Esophagus (tissue), 2 donors: ENCODE measurements around the gene MPZL2. TPM values are rescaled to one million over a fixed set of nuclear protein-coding genes. Genes with fewer than 3 reads are reported as not detected.
A peak's percentile ranks its signal among the peaks of the same experiment; 100 is the strongest.

ENCODE experiments used
- H3K27ac ChIP-seq, 2 donors: one replicate each; pipeline ENCODE4 v1.5.1; 2013; ENCODE audit warnings: low read depth in 2 of 2, mild to moderate bottlenecking in 2 of 2, inconsistent platforms in 1 of 2, low read length in 1 of 2, moderate library complexity in 1 of 2
- H3K27me3 ChIP-seq, 2 donors: one replicate each; pipeline ENCODE4 v1.6.1; 2013; ENCODE audit warnings: low read length in 2 of 2, control low read depth in 1 of 2, mild to moderate bottlenecking in 1 of 2; ENCODE audit not compliant: insufficient read depth in 2 of 2, control insufficient read depth in 1 of 2
- H3K36me3 ChIP-seq, 2 donors: one replicate each; pipeline ENCODE4 v1.6.1; 2013; ENCODE audit warnings: low read length in 1 of 2; ENCODE audit not compliant: control insufficient read depth in 2 of 2, insufficient read depth in 2 of 2
- H3K4me1 ChIP-seq, 2 donors: one replicate each; pipeline ENCODE4 v1.6.1; 2013; ENCODE audit warnings: low read length in 1 of 2; ENCODE audit not compliant: control insufficient read depth in 2 of 2, insufficient read depth in 2 of 2
- H3K4me3 ChIP-seq, 2 donors: one replicate each; pipeline ENCODE4 v1.5.1; 2013; ENCODE audit warnings: low read length in 2 of 2, mild to moderate bottlenecking in 2 of 2, low read depth in 1 of 2, moderate library complexity in 1 of 2
- H3K9me3 ChIP-seq, 2 donors: one replicate each; pipeline ENCODE4 v1.6.1; 2013; ENCODE audit warnings: mild to moderate bottlenecking in 2 of 2, low read depth in 1 of 2, low read length in 1 of 2, moderate library complexity in 1 of 2; ENCODE audit not compliant: control insufficient read depth in 2 of 2, insufficient read depth in 1 of 2
- WGBS, 2 donors: extraction: QIAGEN DNeasy Blood & Tissue Kit; methylation state at CpG; one replicate each; pipeline ENCODE4 v1.1.7; 2013; 5-methylcytosine and 5-hydroxymethylcytosine counted together
- polyA plus RNA-seq, 2 donors: library from polyadenylated mRNA; stranded (reverse); fragments of 200-250 nt; gene quantifications; one replicate each; pipeline ENCODE4 v1.2.3, GENCODE V29; 2013
- donor health status: healthy with polysubstance abuse.
- donor health status: Bipolar disorder and iron deficiency.

Gene MPZL2
- polyA plus RNA-seq, 2 donors = 150 to 185 TPM

- WGBS, 2 donors = 82 to 85% methylated on average over 8 of the region's 8 CpGs
- H3K4me1 ChIP-seq = no peaks in the 10 kb centered on the region
- peaks cover 0 to 2% of the 10 kb centered on the region in 2 donors for H3K36me3 ChIP-seq
- H3K4me3 ChIP-seq = no peak overlapping the region
- H3K27ac ChIP-seq = peak overlapping the region; percentile 33 to 41
- H3K9me3 ChIP-seq = no peaks in the 10 kb centered on the region
- H3K27me3 ChIP-seq = no peaks in the 10 kb centered on the region
Measured at GRCh38 chr11:118227865-118228785, 36.0 kb downstream of the MPZL2 start.

- WGBS, 2 donors = 64 to 67% methylated on average over 2 of the region's 2 CpGs
- Histone ChIP-seq H3K9me3 (no peaks in the 10 kb centered on the region), H3K27me3 (no peaks in the 10 kb centered on the region), H3K27ac (no peak overlapping the region), H3K4me3 (no peak overlapping the region), H3K4me1 (no peaks in the 10 kb centered on the region), H3K36me3 (peaks cover 0 to 2% of the 10 kb centered on the region in 2 donors)
Measured at GRCh38 chr11:118226781-118227180, 37.3 kb downstream of the MPZL2 start.

GRCh38 chr11:118226296-118226695 is 37.8 kb downstream of the MPZL2 start:
- Histone ChIP-seq H3K27ac (no peak overlapping the region), H3K27me3 (no peaks in the 10 kb centered on the region), H3K4me1 (no peaks in the 10 kb centered on the region), H3K4me3 (no peak overlapping the region), H3K36me3 (peaks cover 0 to 2% of the 10 kb centered on the region in 2 donors), H3K9me3 (no peaks in the 10 kb centered on the region)
- 71 to 73% methylated on average over 7 of the region's 7 CpGs for whole genome bisulfite sequencing, 2 donors

GRCh38 chr11:118224511-118225188 is 39.4 kb downstream of the MPZL2 start, which contains the start of gene JAML:
Gene JAML (minus strand): TSS chr11:118225011. CDS start chr11:118214866, 10,145 bp downstream.
- H3K36me3 ChIP-seq = no peaks in the 10 kb centered on the region
- H3K27me3 ChIP-seq = no peaks in the 10 kb centered on the region
- peak within 1 kb of the TSS; percentile 11 to 33 for H3K4me3 ChIP-seq
- no peaks in the 10 kb centered on the region for H3K4me1 ChIP-seq
- H3K9me3 ChIP-seq = no peaks in the 10 kb centered on the region
- H3K27ac ChIP-seq = peak within 1 kb of the TSS; percentile 1 to 28
- WGBS, 2 donors = 64 to 72% methylated on average over 6 of the region's 6 CpGs

DNA sequence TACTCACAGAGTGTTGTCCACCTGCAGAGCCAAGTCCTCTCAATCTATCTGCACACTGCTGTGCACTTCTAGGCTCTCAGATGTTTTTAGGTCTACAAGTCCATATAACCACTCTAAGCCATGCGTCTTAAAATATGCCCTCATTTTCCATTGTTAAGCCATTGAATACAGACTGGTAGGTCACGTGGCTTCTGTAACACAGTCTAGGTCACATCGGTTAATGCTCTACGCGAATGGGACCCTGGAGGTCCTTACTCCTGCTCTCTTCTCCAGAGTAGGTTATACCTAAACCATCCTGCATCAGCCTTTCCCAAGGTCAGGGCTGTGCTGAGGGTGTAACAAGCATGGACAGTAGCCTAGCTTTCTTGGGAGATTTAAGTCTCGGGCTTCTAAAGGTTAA is 40.1 kb downstream of the MPZL2 start:
- Histone ChIP-seq H3K27ac (peak overlapping the region; percentile 1 to 28), H3K4me3 (peak overlapping the region; percentile 7 to 33)

GRCh38 chr11:118223570-118223969 is 40.5 kb downstream of the MPZL2 start:
- H3K9me3 ChIP-seq = no peaks in the 10 kb centered on the region
- no peaks in the 10 kb centered on the region for H3K27me3 ChIP-seq
- H3K4me3 ChIP-seq = peak overlapping the region; percentile 7 to 33
- H3K27ac ChIP-seq = peak overlapping the region; percentile 1 to 9
- no peaks in the 10 kb centered on the region for H3K4me1 ChIP-seq
- H3K36me3 ChIP-seq = no peaks in the 10 kb centered on the region
- WGBS, 2 donors = 73% methylated on average over 2 of the region's 2 CpGs

More for the DNA sequence above, 40.1 kb downstream of the MPZL2 start:
- H3K4me1 ChIP-seq = no peaks in the 10 kb centered on the region
- 68 to 79% methylated on average over 6 of the region's 6 CpGs for WGBS, 2 donors
- no peaks in the 10 kb centered on the region for H3K9me3 ChIP-seq
- no peaks in the 10 kb centered on the region for H3K27me3 ChIP-seq
- H3K36me3 ChIP-seq = no peaks in the 10 kb centered on the region

- WGBS, 2 donors = 55 to 74% methylated on average over 4 of the region's 4 CpGs
- no peaks in the 10 kb centered on the region for H3K27me3 ChIP-seq
- no peaks in the 10 kb centered on the region for H3K36me3 ChIP-seq
- no peak overlapping the region for H3K4me3 ChIP-seq
- no peaks in the 10 kb centered on the region for H3K9me3 ChIP-seq
- no peak overlapping the region for H3K27ac ChIP-seq
- no peaks in the 10 kb centered on the region for H3K4me1 ChIP-seq
Measured at GRCh38 chr11:118222437-118222836, 41.7 kb downstream of the MPZL2 start.

- no peak overlapping the region for H3K4me3 ChIP-seq
- no peak overlapping the region for H3K27ac ChIP-seq
- WGBS, 2 donors = 67 to 76% methylated on average over 5 of the region's 5 CpGs
- H3K27me3 ChIP-seq = no peaks in the 10 kb centered on the region
- no peaks in the 10 kb centered on the region for H3K36me3 ChIP-seq
- no peaks in the 10 kb centered on the region for H3K9me3 ChIP-seq
- H3K4me1 ChIP-seq = no peaks in the 10 kb centered on the region
Measured at GRCh38 chr11:118221419-118221818, 42.7 kb downstream of the MPZL2 start.

- Histone ChIP-seq H3K9me3 (no peaks in the 10 kb centered on the region), H3K4me1 (no peaks in the 10 kb centered on the region), H3K27me3 (no peaks in the 10 kb centered on the region), H3K27ac (no peak overlapping the region), H3K4me3 (no peak overlapping the region), H3K36me3 (no peaks in the 10 kb centered on the region)
- 73 to 81% methylated on average over 1 of the region's 1 CpG for WGBS, 2 donors
Measured at GRCh38 chr11:118219732-118220131, 44.4 kb downstream of the MPZL2 start.
